HCT116 (cell line): Measurements from ENCODE around the gene GDAP1L1. TPM values are rescaled to one million over a fixed set of nuclear protein-coding genes. Genes with fewer than 3 reads are reported as not detected.

Source experiments
- ATAC-seq: fragments of 200-7000 bp; cut with Tn5 transposase; 2 replicates; pipeline ENCODE4 v1.9.1; 2020; ENCODE audit warnings: mild to moderate bottlenecking, moderate library complexity
- BruUV-seq: library from RNA; stranded (reverse); fragments of 400-500 nt; replicated peaks from 2 replicates; lab custom pipeline; 2021; lab: Mats Ljungman, UMichigan
- CTCF ChIA-PET: fragments of 300-600 bp; sonication (Branson Sonifier 250); formaldehyde crosslinking; loops from one replicate; lab custom pipeline; 2021; ENCODE audit warnings: antibody characterized with exemption; lab: Charles Lee
- POLR2A ChIA-PET: fragments of 300-600, 350-600 bp; sonication (Branson Sonifier 250); formaldehyde crosslinking; loops from one replicate; lab custom pipeline; 2021; ENCODE audit warnings: antibody characterized with exemption; lab: Charles Lee
- RAD21 ChIA-PET, 2 experiments: fragments of 300-600 bp; sonication (Branson Sonifier 250); formaldehyde crosslinking; loops; one replicate each; lab custom pipeline; 2023; ENCODE audit warnings: low total read pairs in 2 of 2; ENCODE audit not compliant: uncharacterized antibody in 2 of 2, unreplicated experiment in 2 of 2, low non-redundant PET in 1 of 2; lab: Charles Lee
- DNase-seq: peaks from one replicate; pipeline ENCODE4 v3.0.0-alpha.2; 2010; ENCODE audit warnings: low read depth, low spot score
- H2AFZ ChIP-seq: fragments of 200-600 bp; shearing (Covaris generic), sonication (generic); 2 replicates; pipeline ENCODE4 v1.6.1; 2017; ENCODE audit warnings: low read depth, mixed run types, mixed read lengths, antibody characterized with exemption, low read length; ENCODE audit not compliant: poor library complexity, severe bottlenecking
- H3K27ac ChIP-seq: 2 replicates; pipeline ENCODE4 v1.5.1; 2012; ENCODE audit warnings: low read depth, low read length
- H3K27me3 ChIP-seq: fragments of 200-600 bp; sonication (generic); 2 replicates; pipeline ENCODE4 v1.6.1; 2016; ENCODE audit warnings: mixed run types, low read length, mixed read lengths; ENCODE audit not compliant: insufficient read depth
- H3K36me3 ChIP-seq, 2 experiments: fragments of 200-500 bp in 1 of 2; fragments of 200-600 bp in 1 of 2; sonication (Bioruptor generic) in 1 of 2; sonication (generic) in 1 of 2; 2 replicates each; pipeline versions ENCODE4 v1.5.1 to v1.6.1; 2014 to 2016; ENCODE audit warnings: low read length in 2 of 2, inconsistent platforms in 1 of 2, mixed read lengths in 1 of 2, mixed run types in 1 of 2; ENCODE audit not compliant: insufficient read depth in 2 of 2, control insufficient read depth in 1 of 2
- H3K4me1 ChIP-seq, 2 experiments: fragments of 200-600 bp in 1 of 2; sonication (generic) in 1 of 2; 2 replicates each; pipeline versions ENCODE4 v1.5.1 to v1.6.1; 2012 to 2017; ENCODE audit warnings: low read length in 2 of 2, inconsistent platforms in 1 of 2, mild to moderate bottlenecking in 1 of 2, mixed read lengths in 1 of 2, mixed run types in 1 of 2, moderate library complexity in 1 of 2; ENCODE audit not compliant: insufficient read depth in 2 of 2, control insufficient read depth in 1 of 2
- H3K4me2 ChIP-seq: fragments of 200-600 bp; sonication (generic); 2 replicates; pipeline ENCODE4 v1.6.1; 2017; ENCODE audit warnings: mixed run types, low read length, mixed read lengths
- H3K4me3 ChIP-seq, 2 experiments: fragments of 200-600 bp in 1 of 2; sonication (generic) in 1 of 2; replicated peaks in 1 of 2; 2 replicates each; pipeline ENCODE4 v1.5.1; 2011 to 2016; ENCODE audit warnings: low read length in 2 of 2, control low read depth in 1 of 2, low read depth in 1 of 2, mild to moderate bottlenecking in 1 of 2, mixed read lengths in 1 of 2, mixed run types in 1 of 2
- H3K79me2 ChIP-seq: fragments of 200-600 bp; sonication (generic); 2 replicates; pipeline ENCODE4 v1.6.1; 2017; ENCODE audit warnings: mild to moderate bottlenecking, mixed run types, low read length, moderate library complexity, mixed read lengths; ENCODE audit not compliant: insufficient read depth
- H3K9ac ChIP-seq: fragments of 200-600 bp; sonication (generic); 2 replicates; pipeline ENCODE4 v1.6.1; 2016; ENCODE audit warnings: low read length, mixed read lengths
- H3K9me2 ChIP-seq: fragments of 200-600 bp; sonication (generic), shearing (Covaris generic); 2 replicates; pipeline ENCODE4 v1.6.1; 2017; ENCODE audit warnings: mixed run types, mild to moderate bottlenecking, moderate library complexity; ENCODE audit not compliant: insufficient read depth
- H3K9me3 ChIP-seq, 2 experiments: fragments of 200-500 bp in 1 of 2; fragments of 200-600 bp in 1 of 2; sonication (Bioruptor generic) in 1 of 2; sonication (generic) in 1 of 2; 2 replicates each; pipeline ENCODE4 v1.6.1; 2014 to 2017; ENCODE audit warnings: low read length in 2 of 2, mixed read lengths in 2 of 2, inconsistent platforms in 1 of 2, low read depth in 1 of 2, mild to moderate bottlenecking in 1 of 2, mixed run types in 1 of 2, moderate library complexity in 1 of 2; ENCODE audit not compliant: control insufficient read depth in 1 of 2, insufficient read depth in 1 of 2
- H4K20me1 ChIP-seq: fragments of 200-600 bp; sonication (generic), shearing (Covaris generic); 2 replicates; pipeline ENCODE4 v1.6.1; 2017; ENCODE audit warnings: mixed run types, mild to moderate bottlenecking, moderate library complexity; ENCODE audit not compliant: insufficient read depth
- ATF3 ChIP-seq: IDR thresholded peaks from 2 replicates; pipeline ENCODE4 v1.6.1; 2012
- CTCF ChIP-seq, 3 experiments: fragments of 200-600 bp in 1 of 3; sonication (generic) in 1 of 3; IDR thresholded peaks in 2 of 3; conservative IDR thresholded peaks in 1 of 3; 2 replicates each; pipeline ENCODE4 v1.5.1; 2012 to 2017; ENCODE audit warnings: low read depth in 2 of 3, low read length in 2 of 3, antibody characterized with exemption in 1 of 3, borderline replicate concordance in 1 of 3, control low read depth in 1 of 3, mild to moderate bottlenecking in 1 of 3, mixed read lengths in 1 of 3, mixed run types in 1 of 3, moderate library complexity in 1 of 3; ENCODE audit not compliant: insufficient read depth in 1 of 3
- EZH2 ChIP-seq: fragments of 200-600 bp; sonication (generic); IDR thresholded peaks from 2 replicates; pipeline ENCODE4 v1.6.1; 2017; ENCODE audit warnings: antibody characterized with exemption, mixed run types
- FOSL1 ChIP-seq: IDR thresholded peaks from 2 replicates; pipeline ENCODE4 v1.6.1; 2012; ENCODE audit warnings: low read depth
- SP1 ChIP-seq: IDR thresholded peaks from 2 replicates; pipeline ENCODE4 v1.6.1; 2012; ENCODE audit warnings: low read depth
- TCF7L2 ChIP-seq: IDR thresholded peaks from 2 replicates; pipeline ENCODE4 v1.7.0; 2011; ENCODE audit warnings: borderline replicate concordance, inconsistent platforms; ENCODE audit not compliant: insufficient read depth, insufficient read length; ENCODE audit errors: extremely low read depth
- ZFX ChIP-seq: fragments of 450-650 bp; IDR thresholded peaks from 2 replicates; pipeline ENCODE4 v1.6.1; 2017
- intact Hi-C: fragments of 100-400 bp; cut with micrococcal nuclease; formaldehyde crosslinking; loops from 2 replicates; pipeline ENCODE4 v1.10.0; 2022
- total RNA-seq: library from RNA; stranded (reverse); gene quantifications from one replicate; pipeline ENCODE4 v1.2.1, GENCODE V29; 2021; ENCODE audit not compliant: unreplicated experiment

Gene GDAP1L1
- total RNA-seq, 1 experiment from 2014 or later = not detected

GRCh38 chr20:44228465-44229258 is 18.4 kb upstream of the GDAP1L1 start (continued):
- TF ChIP-seq CTCF (IDR thresholded peaks at IDR 0.05 in 2 of 3, conservative IDR thresholded peaks at IDR 0.05 in 1 of 3; ENCODE audit: borderline replicate concordance in 1 of 3, insufficient read depth in 1 of 3, low read depth in 2 of 3, low read length in 2 of 3) (no peak; a peak in 1 of 6 replicates), ATF3 (no peak), SP1 (no peak), FOSL1 (no peak), TCF7L2 (no peak), ZFX (no peak)
- TF ChIP-seq, all 23 proteins: peak for 0

- no TSS peak for BruUV-seq
- Histone ChIP-seq H3K4me2 (no peak overlapping the region), H2AFZ (no peak overlapping the region), H3K27ac (no peak overlapping the region), H3K9me2 (no peaks in the 10 kb centered on the region), H4K20me1 (no peaks in the 10 kb centered on the region)
- CTCF ChIA-PET = interaction anchor here (1.4 kb wide), 1 partner anchor 14 kb away, joined by 5 read pairs; no protein-coding TSS in a partner anchor
- no peak for TF ChIP-seq EZH2
- TF ChIP-seq, all 23 proteins: peak for 0
- DNase-seq (no peak), ATAC-seq (no peak)
- ChIA-PET POLR2A (no interaction called here), RAD21 (no interaction called here)
- H3K36me3 ChIP-seq = no peaks in the 10 kb centered on the region
- H3K9me3 ChIP-seq = no peaks in the 10 kb centered on the region
- H3K27me3 ChIP-seq = no peaks in the 10 kb centered on the region
- peaks cover 14 to 21% of the 10 kb centered on the region in 2 experiments for H3K4me1 ChIP-seq
- intact Hi-C loops = no loop called here
- no peaks in the 10 kb centered on the region for H3K79me2 ChIP-seq
- H3K9ac ChIP-seq = no peak overlapping the region
- no peak overlapping the region for H3K4me3 ChIP-seq
Measured at GRCh38 chr20:44231193-44231592, 15.9 kb upstream of the GDAP1L1 start.
